ENCODE results near the gene PRRX2.
"Not testable (repeated sequence)": the region's sequence is repeated elsewhere in the genome, so short reads cannot be mapped to it uniquely, and the experiment has no call there.

PRRX2 gene

DNA sequence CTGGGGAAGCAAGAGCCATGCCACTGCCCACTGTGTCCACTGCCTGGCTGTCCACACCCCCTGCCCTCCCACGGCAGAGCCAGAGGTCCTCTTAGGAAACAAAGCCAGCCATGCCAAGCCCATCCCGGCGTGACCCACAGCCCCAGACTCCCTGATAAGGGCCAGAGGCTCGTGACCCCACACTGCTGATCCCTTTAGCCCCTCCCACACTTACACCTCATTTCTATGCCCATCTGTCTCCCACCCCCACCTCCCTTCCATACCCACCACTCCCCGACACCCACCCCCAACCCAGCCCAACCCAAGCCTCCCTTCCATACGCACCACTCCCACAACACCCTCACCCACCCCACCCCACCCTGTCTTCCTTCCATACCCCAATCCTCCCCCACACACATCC is 70.1 kb downstream of the PRRX2 start:
- no peak for DNase-seq (ENCODE audit: low spot score)

DNA sequence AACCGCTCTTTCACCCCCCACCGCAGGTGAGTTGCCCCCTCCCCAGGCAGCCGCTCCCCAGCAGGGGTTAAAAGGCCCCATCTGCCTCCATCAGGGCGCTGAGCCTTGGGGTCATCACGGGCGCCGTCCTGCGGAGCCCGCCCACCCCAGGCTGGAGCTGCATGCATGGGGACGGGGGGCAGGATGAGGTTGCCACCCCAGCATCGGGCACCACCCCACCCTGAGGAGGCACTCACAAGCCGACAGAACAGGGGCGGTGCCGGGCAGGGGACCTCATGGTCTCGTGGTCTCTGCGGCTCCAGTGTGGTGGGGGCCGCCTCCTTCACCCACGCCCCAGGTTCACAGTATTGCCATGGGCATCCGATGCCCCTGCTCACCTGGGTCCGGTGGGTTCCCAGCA is 70.9 kb downstream of the PRRX2 start:
- no peak for DNase-seq (ENCODE audit: low spot score)

DNA sequence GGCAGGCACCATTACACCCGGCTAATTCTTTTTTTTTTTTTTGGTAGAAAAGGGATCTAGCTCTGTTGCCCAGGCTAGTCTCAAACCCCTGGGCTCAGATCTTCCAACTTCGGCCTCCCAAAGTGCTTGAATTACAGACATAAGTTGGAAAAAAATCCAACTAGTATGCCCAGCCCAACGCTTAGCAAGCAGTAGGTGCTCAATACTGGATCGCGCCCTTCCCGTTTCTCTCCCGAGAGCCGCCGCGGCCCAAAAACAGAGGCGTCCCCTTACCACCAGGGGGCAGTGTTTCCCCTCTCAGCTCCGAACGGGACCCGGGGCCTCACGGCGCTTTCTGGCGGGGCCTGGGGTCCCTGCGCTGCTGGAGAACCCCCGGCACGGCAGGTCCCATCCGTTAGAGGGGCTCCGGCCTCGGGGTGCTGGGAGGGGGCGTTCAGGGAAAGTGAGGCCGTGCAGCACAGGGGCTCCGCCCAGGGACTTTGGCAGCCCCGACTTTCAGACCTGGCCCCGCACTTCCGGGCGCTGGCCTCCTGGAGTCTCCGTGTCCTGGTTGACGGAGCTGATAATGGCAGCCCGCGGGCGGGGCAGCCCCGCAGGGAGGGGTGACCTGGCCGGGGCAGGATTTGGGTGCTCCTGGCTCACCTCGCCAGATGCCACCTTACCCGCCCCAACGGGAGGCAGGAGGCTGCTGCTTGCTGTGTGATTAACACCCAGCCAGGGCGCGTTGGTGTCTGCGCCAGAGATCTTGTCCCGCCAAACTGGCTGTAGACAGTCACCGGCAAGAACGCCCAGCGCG is 72.2 kb downstream of the PRRX2 start:
- DNase-seq (ENCODE audit: low spot score) = peak; percentile 94

DNA sequence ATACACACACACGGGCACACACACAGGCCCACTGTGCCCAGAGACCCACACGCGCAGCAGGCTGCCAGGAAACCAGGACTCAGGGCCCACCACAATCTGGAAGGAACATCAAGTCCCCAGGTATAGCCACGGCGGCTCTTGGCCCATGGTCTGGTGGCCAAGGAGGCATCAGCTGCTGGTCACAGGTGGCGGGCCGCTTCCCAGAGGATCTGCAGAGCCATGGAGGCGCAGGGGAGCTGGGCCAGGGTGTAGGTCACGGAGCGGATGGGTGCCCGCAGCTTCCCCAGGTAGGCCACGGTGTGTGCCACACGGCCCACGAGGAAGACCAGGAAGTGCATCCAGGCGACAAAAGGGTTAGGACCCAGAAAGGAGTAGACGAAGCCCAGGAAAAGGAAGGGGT is 74.0 kb downstream of the PRRX2 start:
- no peak for DNase-seq (ENCODE audit: low spot score)

DNA sequence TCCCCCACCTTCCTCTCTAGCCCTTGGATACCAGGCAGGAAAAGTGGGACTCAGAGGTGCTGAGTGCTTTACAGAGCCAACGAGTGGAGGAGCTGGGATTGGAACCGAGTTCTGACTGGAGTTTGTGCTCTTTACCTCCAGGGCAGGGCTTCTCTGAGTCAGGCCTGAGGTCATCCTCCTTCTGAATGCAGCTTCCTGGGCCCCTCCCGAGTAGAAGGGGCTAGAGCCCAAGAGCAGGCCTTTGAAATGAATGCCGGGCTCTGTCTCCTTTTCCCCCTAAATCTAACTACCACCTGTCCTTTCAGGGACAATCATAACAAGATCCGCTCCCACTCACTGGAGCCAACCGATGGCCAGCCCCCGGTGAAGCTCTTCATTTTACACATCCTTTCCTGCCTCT is 74.7 kb downstream of the PRRX2 start:
- no peak for DNase-seq (ENCODE audit: low spot score)

DNA sequence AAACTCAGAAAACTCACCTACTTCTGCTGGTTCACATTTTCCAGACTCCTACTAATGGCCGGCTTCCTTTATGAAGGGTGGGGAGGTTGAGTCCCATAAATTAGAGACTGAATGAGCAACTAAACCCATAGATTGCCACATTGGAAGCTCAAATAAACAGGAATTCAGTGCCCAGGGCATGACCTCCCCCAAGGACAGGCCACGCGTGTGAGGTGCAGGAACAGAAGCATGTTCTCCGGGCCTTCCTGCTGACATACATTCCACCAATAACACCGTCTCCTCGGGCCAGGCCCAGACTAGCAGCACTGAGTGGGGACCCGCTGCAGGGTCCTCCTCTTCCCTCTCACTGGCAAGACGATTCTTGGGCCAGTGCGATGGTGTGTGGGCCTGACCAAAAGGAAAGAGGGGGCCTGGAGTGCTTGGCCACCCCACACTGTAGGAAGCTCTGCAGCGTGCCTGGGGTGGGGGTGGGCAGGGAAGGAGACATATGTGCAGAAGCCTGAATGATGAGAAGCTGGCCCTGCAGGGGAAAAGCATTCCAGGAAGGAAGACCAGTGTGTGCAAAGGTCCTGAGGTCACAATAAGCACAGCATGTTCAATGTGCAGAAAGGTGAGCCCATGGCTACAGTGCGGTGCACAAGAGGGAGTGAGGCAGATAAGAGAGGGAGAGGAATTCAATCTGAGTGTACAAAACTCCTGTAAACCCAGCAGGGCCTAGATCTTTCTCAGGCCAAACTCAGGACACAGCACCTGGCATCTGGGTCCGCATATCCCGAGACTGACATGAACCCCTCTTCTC is 75.4 kb downstream of the PRRX2 start:
- no peak for DNase-seq (ENCODE audit: low spot score)

DNA sequence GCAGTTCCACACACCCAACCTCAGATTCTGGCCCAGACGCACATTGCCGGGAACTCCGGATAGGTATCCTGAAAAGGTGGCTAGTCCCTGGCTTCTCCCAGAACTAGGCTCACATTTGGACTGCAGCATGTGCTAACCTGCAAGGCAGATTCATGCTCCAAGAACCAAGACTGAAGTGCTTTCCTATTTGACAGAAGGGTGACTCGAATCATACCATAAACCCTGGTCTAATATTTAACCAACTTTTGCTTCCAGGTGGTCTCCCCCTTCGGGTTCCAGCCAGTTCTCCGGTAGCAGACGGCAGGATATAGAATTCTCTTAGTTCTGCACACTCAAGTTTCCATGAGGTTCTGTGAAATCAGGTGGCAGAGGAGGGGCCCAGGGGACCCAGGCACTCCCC is 79.8 kb downstream of the PRRX2 start:
- no peak for DNase-seq (ENCODE audit: low spot score)

DNA sequence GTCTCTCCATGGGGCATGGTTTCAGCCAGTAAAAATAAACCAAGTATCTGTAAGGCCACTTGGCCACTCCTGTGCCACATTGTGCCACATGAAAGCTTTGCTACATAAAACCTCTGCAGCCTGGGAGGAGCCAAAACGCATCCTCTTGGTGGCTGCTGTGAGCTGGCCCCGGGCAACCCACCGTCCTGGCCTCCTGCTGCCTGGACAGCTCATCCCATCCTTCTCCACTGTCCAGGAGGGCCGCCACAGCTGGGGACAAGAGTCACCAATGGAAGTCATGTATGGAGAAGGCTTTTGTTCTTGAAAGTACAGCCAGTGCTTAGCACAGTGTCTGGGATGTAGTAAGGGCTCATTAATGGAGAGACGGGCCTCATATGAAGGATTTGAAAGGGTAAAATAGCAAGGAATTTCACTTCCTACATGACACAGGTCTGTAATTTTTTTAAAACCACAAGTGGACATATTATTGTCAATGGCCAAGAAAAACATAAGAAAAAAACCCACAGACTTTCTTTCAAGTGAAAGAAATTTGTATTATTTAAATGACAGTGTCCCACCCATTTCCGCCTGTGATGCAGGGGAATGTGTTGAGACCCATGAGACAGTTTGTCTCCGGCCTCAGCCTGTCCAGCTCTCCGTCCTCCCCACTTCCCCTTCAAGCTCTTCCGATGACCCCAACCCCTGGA is 80.8 kb downstream of the PRRX2 start:
- DNase-seq (ENCODE audit: low spot score) = no peak

DNA sequence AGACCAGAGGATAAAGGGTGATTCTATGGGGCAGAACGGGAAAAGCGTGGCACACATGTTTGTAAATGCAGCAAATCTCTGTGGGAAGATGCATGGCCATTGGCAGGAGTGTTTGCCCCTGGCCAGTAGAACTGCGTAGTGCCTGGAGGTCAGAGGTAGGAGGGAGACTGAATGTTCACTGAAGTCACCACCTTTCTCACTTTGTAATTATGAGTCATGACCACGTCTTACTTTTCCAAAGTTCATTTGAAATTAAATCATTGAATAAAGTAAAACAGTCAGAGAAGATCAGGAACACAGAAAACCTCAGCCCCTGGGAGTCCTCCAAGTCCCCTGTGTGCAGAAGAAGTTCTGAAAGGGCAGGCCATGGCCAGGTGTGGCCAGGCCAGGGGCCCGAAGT is 82.8 kb downstream of the PRRX2 start:
- no peak for DNase-seq (ENCODE audit: low spot score)

DNA sequence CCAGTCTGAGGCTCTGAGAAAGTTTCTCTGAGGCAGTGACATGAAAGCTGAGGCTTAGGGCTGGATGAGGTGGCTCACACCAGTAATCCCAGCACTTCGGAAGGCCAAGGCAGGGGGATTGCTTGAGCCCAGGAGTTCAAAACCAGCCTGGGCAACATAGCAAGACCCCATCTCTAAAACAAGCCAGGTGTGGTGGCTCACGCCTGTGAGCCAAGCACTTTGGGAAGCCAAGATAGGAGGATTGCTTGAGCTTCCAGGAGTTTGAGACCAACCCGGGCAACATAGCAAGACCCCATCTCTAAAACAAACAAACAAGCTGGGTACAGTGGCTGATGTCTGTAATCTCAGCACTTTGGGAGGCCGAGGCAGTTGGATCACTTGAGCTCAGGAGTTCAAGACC is 83.6 kb downstream of the PRRX2 start:
- not testable (repeated sequence) for DNase-seq (ENCODE audit: low spot score)

DNA sequence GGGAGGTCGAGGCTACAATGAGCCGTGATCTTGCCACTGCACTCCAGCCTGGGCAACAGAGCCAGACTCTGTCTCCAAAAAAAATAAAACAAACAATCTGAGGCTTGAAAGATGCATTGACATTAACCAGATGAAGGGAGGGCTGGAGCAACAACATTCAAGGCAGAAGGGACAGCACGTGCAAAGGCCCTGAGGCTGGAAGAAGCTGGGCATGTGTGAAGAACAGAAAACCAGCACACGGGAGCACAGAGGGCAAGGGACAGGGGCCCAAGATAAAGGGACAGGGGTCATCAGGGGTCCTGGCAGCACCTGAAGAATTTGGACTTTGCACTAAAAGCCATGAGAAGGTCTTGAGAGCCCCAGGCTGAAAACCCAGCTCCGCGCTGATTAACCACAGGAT is 84.1 kb downstream of the PRRX2 start:
- no peak for DNase-seq (ENCODE audit: low spot score)

DNA sequence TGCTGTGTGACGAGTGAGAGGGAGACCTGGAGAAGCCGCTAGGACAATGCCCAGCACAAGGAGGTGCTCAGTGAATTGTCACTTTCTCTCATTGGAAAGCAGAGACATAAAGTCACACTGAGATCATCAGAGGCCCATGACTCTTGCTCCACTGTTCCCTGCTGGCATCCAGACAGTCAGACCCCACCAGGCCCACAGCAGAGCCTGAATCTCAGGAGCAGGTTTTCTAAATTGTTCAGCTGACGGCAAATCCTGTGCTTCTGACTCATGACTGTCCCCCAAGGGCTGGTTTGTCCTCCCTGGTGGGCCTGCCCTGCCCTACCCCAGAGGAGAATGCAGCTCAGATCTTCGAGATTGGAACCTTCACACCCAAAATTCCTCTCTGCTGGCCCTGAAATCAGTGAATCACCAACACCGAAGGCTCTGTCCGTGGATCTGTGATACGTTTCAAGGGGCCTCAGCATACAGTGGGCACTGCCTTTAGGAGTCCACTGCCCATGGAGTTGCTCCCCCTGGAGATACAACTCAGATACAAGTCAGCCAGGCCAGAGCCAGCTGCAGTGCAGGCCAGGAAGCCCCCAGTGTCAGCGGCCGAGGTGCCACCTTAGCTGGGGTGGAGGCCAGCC is 84.7 kb downstream of the PRRX2 start:
- DNase-seq (ENCODE audit: low spot score) = no peak

DNA sequence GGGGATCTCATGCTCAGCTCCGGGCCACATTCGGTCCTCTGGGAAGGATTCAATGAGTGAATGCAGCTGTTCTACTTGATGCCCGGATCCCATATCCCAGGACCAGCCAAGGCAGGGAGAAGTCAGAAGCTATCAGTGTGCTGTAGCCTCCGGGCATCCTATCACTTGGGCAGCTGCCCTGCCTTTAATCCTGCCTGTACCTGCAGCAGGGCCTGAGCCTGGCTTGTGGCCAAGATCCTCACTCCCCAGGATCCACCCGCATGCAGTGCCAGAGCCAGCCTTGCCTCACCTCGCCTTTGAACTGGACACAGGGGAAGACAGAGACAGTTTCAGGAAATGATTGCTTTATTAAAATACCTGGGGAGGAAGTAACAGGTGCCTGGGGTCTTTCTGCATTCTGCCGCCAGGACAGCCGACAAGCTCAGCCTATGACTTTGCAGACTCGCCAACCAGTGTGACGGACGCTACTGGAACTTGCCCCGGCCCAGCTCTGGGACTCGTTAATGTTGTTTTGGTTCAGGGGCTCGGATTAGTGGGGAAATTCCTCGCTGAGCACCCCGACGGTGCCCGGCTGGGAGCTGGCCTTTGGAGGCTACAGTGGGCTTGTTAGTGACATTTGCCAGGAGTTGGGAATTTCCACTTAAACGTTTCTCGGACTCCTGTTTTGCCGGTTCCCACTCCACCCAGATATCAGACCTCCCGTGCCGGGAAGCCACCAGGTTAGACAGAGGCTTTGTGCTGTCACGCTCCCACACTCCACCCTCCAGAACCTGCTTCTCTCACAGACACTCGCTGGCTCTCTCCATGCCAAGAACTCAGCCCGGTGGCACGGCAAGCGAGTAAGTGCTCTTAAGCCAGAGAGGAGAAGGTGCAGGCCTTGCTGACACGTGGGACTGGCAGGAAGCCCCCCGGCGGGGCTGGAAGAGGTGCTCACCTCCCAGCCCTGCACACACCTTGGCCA is 86.7 kb downstream of the PRRX2 start:
- no peak for DNase-seq (ENCODE audit: low spot score)

DNA sequence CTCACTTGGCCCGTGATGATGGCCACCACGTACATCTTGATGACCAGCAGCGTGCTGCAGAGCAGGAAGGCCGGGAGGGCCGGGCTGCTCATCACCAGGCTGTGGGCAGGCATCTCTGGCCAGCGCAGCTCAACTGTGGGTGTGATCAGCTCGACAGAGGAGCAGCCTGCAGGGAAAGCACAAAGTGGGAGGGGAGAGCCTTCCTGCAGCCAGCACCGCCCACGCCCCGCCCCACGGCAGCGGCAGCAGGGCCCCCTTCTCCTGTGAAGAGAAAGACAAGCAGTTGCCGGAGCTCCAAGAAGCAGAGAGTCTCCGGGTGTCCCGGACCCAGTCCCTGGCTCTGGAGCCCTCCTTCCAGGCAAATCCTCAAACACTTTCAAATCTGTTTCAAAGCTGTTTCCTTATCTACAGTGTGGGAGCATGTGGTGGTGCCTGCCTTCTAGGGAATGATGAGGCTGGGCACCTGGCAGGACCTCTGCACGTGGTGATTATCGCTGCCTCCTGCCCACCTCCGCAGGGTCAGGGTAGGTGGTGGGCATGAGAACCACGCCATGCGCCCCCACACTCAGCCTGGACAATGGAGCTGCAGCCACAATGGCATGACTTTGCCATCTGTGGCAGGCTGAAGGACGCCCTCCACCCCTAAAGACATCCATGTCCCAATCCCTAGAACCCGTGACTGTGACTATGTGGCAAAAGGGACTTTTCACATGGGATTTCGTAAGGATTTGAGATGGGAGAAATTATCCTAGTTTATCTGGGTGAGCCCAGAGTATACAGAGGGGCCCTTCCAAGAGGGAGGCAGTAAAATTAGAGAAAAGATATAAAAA is 87.7 kb downstream of the PRRX2 start, which contains the start of gene PTGES:
TSS of gene PTGES (minus strand) at position 143 of the 830 bp plus-strand sequence. CDS start at position 113, 30 bp downstream.
- DNase-seq (ENCODE audit: low spot score) = peak; percentile 62

DNA sequence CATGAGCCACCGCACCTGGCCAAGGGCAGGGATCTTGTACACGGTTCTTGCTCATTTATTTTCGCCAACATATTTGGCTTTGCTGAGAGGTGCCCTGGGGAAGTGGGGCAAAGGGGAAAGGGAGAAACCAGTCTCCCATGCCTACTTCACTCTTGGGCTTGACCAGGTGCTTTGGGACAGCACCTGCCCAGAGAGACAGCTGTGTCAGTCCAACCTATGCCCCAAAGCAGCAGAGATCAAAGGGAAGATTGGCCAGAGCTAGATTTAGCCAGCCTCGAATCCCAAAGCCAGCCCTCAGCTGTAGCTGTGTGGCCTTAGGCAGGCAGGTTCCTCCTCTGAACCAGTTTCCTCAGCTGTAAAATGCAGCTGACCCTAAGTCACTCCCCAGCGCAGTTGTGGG is 89.7 kb downstream of the PRRX2 start:
- no peak for DNase-seq (ENCODE audit: low spot score)

DNA sequence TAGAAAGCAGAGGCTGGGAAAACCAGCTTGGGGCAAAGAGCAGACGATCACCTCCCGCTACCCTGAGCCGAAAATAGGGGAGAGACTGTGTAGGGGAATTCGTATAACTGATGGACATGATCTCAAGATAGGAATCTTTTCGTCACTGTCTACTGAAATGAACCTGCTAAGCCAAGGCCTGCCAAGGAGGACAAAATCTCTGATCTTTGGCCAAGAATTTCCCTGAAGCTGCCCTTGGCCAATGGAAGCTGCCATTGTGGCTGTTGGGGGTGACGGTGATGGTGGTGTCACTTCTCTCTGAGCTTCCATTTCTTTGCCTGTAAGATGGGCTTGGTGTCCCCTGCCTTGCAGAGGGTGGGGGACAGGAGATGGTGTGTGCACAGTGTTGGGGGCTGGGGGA is 90.7 kb downstream of the PRRX2 start:
- DNase-seq (ENCODE audit: low spot score) = no peak

DNA sequence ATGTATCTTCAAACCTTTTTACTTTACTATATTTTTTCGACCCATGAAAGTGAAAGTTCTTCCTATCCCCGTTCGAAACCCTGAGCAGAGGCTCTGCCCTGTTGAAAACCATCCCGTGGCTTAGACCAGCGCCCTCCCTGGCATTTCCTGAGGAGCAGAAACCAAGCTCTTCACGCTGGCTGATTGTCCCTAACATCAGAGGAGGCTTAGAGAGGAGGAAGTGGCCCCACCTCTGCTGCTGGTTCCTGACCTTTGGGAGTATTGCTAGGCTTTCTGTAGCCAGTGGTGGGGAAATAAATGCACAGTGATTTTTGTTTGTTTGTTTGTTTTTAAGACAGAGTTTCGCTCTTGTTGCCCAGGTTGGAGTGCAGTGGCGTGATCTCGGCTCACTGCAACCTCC is 91.6 kb downstream of the PRRX2 start:
- DNase-seq (ENCODE audit: low spot score) = no peak

DNA sequence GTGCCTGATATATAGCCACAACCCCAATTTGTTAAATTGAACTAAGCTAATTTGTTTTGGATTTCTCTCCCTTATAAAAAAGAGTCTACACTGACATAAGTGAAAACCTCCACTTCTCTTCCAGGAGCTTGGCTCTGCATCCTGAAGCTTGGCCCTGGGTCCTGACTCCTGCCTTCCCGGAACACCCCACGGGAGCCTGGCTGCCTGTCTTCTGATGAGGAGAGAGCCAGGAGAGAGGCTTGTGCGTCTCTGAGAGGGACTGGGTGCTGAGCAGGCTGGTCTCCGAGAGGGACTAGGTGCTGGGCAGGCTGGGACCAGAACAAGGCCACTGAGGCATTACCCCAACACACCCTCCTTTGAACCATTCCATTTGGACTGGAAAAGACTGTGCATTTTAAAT is 93.9 kb downstream of the PRRX2 start:
- DNase-seq (ENCODE audit: low spot score) = no peak

DNA sequence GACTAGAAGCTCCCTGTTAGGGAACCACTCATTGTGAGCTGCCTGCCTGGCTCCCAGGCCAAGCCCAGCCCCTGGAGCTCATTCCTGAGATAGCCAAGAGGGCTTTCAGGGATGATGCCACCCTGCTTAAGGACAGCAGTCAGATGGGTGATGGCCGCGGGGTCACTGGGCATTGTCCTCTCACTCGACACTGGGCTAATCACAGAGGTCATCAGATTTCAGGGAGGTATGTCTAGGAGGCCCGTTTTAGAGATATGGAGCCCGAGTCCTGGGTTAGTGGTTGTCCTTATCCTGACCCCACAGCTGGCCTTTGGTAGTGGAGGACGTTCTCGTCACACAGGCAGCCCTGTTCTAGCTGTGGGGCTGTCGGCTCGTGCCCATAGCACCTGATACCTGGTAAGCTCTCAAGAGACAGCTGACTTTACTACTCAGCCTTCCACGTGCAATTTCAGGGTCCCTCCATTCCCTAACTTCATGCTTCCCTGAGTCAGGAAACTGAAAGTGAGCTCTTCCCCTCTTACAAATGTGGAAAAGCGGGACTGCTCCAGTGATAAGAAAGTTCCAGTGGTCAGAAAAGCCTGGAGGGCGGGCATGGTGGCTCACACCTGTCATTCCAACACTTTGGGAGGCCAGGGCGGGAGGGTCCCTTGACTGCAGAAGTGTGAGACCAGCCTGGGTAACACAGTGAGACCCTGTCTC is 94.5 kb downstream of the PRRX2 start:
- no peak for DNase-seq (ENCODE audit: low spot score)

DNA sequence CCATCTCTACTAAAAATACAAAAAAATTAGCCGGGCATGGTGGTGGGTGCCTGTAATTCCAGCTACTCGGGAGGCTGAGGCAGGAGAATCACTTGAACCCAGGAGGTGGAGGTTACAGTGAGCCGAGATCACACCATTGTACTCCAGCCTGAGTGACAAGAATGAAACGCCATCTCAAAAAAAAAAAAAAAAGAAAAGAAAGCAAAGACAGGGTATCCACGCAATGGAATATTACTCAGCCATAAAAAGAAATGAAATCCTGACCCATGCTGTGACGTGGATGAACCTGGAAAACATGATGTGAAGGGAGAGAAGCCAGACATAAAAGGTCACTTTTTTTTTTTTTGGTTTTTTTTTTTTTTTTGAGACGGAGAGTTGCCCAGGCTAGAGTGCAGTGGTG is 95.3 kb downstream of the PRRX2 start:
- not testable (repeated sequence) for DNase-seq (ENCODE audit: low spot score)
